Measurements from ENCODE around the gene COX19.

Gene COX19

DNA sequence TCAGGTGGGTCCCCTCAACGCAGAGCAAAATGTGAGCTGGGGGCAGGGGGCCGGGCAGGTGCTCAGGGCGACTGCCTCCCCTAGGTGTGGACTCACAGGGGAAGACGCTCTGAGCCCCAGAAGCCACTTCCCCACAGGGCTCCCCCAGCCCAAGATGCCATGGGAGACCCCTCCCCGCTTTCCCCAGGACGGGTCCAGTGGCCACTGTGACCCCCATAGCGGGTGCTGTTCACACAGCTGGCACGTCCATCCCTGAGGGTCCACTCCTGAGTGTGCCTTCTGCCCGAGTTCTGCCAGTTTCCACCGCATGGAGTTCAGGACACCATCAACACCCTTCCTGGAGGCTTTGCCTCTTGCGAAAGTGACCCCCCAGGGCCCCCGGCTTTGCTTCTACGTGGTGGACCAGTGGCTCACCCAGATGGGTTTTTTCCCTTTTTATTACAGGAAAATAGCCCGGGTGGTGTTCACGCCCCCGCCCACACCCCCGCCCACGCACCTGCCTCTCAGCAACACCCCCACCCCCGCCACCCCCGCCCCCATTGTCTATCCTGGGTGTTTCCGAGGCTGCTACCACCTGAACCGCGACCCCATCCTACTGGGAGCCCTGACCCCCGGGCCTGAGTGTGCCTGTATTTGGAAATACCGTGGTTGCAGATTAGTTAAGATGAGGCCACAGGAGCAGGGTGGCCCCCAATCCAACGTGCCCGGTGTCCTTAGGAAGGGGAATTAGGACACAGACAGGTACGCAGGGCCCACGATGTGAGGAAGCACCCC, 52.8 kb downstream of the COX19 start:
- no peak for DNase-seq

DNA sequence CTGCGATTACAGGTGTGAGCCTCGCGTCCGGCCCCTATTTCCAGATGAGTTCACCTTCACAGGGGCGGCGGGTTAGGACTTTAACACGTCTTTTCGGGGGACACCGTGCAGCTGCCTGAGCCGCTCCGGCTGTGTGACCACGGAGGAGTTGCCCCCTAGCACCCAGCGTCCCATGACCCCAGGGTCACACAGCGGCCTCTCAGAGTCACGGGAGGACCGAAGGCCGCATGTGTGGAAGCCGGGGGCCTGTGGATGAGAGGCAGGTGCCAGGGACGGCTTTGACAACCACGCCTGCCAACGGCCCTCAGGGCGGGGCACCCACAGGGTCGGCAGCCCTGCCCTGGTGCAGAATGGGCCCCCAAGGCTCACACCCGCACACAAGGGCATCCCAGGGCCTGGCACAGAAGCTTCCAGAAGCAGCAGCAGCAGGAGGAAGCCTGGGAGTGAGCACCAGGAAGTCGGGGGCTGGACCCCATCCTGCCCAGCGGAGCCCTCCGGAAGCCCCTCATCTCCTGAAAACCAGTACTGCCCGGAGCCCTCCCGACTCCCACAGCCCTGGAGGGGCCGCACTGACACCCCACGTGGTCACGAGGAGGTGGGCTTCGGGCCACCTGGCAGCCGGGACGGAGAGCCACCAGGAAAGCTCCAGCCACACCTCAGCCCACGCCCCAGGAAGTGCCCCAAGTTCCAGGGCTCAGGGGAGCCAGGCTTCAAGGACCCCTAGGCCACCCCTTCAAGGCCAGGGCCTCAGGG, 53.6 kb downstream of the COX19 start:
- no peak for DNase-seq

DNA sequence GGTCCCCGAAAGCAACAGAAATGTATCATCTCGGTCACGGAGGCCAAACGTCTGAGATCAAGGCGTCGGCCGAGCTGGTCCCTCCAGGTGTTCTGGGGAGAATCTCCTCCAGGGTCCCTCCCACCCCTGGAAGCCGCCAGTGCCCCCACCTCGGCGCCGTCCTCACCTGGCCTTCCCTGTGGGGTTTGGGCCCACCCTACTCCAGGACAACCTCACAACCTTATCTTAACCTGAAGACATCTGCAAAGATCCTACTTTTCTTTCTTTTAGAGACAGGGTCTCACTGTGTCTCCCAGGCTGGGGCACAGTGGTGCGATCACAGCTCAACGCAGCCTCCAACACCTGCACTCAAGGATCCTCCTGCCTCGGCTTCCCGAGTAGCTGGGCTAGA, 54.3 kb downstream of the COX19 start:
- no peak for DNase-seq

DNA sequence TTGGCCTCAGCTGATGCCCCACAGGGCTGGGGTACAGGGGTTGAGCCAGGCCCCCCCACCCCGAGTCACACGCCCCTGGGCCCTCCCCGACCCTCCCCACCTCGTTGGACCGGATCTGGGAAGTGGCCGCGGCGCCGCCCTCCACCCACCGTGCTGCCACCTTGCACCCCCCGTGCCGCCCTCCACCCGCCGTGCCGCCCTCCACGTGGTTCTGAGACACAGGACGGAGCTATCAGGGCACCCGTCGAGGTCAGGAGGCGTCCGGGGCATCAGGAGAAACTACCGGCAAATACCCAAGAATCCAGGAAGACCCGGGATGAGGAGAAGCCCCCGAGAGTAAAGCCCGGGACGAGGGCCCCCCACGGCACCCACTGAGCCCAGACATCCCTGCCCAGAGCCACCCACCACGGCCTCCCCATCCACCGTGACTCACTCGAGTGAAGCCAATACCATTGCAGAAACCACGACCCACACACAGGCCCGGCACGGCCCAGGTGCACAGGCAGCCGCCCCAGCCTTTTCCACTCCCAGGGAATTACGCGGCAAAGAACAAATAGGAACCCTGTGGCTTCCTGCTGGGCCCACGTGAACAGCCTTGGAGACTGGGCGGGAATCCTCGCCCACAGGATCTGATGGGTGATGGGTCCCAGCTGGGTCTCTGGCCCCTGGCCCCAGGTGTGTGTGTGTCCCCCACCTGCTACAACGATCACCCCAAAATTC, 54.8 kb downstream of the COX19 start:
- DNase-seq: no peak

DNA sequence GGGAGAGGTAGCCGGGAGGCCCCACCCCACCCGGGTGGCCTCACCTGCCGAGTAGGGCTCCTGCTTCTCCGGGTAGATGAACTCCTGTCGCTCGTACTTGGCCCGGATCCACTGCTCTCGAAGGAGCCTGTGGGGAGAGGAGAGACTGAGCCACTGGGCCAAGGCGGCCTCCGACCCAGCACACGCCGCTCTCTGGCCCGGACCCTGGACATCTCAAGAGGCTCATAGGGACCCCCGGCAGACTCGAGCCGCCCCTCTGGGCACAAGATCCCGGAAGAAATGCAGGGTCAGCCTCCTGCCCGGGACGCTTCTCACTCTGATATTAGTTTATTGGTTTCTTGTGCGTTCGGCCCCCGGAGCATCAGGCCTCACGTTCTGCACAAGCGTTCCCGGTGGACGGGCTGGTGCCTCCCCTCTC, 55.4 kb downstream of the COX19 start:
- no peak for DNase-seq

DNA sequence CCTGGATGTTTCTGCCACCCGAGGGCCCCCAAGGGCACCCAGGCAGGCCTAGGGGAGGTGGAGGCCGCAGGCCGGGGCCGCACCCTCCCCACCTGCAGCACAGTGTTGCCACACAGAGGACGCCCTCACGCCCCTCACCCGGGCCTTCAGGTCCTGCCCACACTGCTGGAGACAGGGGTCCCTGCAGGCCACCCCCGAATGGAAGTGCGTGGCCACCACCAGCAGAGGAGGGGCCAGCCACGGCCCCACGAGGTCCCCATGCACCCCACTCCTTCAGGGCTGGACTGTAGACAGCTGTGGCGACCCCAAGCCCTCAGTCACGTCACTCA, 56.3 kb downstream of the COX19 start:
- no peak for DNase-seq

DNA sequence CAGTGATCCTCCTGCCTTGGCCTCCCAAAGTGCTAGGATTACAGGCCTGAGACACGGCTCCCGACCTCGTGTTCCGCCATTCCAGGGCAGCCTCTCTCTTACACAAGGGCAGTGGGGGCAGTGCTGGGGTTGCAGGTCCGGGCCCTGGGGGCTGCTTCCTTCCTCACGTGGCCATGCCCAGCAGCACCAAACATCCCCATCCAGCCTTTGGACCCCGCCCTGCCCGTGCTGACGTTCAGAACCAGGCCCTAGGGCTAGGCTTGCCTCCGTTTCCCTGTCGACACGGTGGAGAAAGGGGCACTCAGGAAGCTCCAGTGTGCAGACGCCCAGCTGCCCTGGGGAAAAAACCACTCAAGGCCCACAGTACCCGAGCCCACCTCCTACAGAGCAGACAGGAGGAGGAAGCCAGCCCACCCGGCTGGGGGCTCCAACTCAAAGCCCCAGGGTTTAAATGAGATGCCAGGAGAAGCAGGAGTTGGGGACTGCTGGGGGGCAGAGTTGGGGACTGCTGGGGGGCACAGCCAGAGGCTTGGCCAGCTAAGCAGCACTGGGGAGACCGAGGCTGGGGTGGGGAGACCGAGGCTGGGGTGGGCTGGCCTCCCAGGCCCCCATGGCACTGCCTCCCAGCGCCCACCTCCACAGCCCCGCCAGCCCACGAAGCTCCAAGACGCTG, 56.8 kb downstream of the COX19 start:
- DNase-seq: no peak

DNA sequence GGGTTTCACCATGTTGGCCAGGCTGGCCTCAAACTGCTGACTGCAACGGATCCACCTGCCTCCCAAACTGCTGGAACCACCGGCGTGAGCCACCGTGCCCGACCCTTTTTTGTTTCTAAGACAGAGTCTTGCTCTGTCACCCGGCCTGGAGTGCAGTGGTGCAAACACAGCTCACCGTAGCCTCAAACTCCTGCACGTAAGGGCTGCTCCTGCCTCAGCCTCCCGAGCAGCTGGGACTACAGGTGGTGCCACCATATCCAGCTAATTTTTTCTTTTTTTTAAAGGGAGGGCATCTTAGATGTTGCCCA, 57.3 kb downstream of the COX19 start:
- DNase-seq: no peak

DNA sequence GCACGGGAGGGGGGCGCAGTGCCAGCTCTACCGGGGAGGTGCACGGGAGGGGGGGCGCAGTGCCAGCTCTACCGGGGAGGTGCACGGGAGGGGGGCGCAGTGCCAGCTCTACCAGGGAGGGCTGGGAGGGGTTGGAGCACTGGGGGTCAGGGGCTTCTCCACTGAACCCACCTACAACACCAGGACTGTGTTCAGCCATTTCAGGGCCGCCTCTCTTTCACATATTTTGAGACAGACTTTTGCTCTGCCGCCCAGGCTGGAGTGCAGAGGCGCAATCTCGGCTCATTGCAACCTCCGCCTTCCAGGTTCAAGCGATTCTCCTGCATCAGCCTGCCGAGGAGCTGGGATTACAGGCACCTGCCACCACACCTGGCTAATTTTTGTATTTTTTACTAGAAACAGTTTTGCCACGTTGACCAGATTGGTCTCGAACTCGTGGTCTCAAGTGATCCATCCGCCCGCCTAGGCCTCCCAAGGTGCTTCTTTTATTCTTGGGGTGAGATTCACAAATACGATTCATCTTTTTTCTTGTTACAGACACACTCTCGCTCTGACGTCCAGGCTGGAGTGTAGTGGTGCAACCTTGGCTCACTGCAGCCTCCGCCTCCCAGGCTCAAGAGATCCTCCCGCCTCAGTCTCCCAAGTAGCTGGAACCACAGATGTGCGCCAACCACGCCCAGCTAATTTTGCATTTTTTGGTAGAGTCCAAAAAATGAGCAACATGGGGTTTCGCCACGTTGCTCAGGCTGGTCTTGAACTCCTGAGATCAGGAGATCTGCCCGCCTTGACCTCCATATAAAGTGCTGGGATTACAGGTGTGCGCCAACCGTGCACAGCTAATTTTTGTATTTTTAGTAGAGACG, 57.9 kb downstream of the COX19 start:
- no peak for DNase-seq

DNA sequence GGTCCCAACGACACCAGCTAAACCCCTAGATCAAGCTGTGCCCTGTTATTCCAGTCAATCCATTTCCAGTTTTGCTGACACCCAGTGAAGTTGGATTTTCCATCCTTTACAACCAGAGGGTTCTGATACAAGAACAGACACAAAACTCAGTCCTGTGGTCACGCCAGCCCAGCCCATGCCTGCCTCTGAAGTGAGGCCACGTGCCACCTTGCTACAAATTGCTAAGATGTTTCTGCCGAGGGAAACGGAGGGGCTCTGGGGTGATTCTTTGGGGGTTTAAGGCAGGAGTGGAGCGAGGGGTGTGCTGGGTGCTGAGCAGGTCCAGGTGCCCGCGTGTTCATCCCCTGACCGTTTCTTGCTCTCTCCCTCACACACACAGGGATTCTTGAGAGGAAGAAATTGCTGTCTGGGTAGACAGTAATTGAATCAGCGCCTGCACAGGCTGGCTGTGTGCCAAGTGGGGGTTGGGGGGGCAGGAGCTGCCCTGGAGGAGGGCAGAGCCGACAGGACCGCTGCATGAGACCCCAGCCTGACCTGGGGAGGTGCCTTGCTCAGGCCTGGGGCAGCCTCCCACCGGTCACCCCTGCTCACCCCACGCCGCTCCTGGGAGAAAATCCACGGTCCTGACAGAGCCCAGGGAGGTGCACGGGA, 58.9 kb downstream of the COX19 start:
- no peak for DNase-seq

Data from amniotic stem cell (primary cell).